Effector CD8-positive, alpha-beta T cell (primary cell): Measurements from ENCODE around the gene PTGDS.

Experiments
- DNase-seq: peaks from one replicate; lab custom pipeline; 2025; lab: John Stamatoyannopoulos, UW
- total RNA-seq, 4 experiments: gene quantifications; one replicate each; lab custom pipeline; 2026; lab: John Stamatoyannopoulos, UW

The PTGDS gene
- 0.88 to 2.8 (median 1.8) reads per million in 4 experiments for total RNA-seq

- DNase-seq, result no peak
Measured at GRCh38 chr9:136977223-136977622, at the start of gene PTGDS. PTGDS (plus strand) TSS chr9:136977504; CDS start chr9:136977579, 75 bp downstream.

- no peak for DNase-seq
Measured at GRCh38 chr9:136928591-136928990, 48.7 kb upstream of the PTGDS start.

GRCh38 chr9:136930014-136930413 is 47.3 kb upstream of the PTGDS start:
- DNase-seq, result no peak

- DNase-seq, result no peak
Measured at GRCh38 chr9:136931611-136932130, 45.6 kb upstream of the PTGDS start.

DNA sequence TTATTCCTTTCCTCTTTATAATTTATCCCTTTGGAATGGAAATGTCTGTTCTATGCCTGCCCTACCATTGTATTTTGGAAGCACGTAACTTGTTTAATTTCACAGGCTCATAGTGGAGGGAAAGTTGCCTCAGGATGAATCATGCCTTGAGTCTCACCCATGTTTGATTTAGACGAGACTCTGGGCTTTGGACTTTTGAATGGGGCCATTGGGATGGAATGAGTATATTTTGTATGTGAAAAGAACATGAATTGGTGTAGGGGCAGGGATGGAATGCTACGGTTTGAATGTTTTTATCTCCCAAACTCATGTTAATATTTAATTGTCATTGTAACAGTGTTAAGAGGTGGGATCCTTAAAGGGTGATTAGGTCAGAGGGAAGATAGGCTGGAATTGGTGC is 43.0 kb upstream of the PTGDS start:
- DNase-seq, result no peak

DNA sequence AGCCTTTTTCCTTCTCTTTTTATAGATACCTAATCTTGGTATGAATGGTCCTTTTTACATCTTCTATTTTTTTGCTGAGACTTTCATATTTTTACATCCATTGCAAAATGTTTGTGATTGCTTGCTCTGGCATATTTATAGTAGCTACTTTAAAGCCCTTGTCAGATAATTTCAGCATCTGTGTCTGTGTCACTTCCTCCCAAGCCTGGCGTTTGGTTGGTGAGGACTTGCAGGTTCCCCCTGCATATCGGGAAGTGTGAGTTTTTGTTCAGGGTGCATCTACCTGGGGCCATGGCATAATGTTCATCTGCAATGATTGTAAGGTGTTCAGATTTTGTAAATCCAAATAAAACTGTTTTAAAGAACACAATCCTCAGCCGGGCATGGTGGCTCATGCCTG is 41.7 kb upstream of the PTGDS start:
- DNase-seq, result no peak

DNA sequence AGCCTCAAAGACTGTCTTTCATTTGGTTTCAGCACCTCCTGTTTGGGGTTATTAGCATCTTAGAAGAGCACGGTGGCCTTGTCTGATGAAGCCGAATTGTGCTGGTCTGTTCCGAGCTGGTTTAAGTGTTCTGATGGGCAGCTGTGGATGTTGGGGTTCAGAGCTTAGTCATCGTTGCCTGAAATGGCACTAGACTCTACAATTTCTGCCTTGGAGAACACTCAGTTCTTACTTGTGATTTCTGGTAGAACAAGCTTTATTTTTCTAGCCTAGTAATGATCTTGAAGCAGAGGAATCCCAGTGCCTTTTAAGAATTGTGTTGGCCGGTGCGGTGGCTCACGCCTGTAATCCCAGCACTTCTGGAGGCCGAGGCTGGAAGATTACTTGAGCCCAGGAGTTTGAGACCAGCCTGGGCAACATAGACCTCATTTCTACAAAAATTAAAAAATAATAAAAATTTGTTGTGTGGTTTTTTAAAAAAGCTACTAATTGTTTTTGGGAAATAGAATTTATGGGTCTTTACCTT is 40.6 kb upstream of the PTGDS start:
- DNase-seq, result no peak

DNA sequence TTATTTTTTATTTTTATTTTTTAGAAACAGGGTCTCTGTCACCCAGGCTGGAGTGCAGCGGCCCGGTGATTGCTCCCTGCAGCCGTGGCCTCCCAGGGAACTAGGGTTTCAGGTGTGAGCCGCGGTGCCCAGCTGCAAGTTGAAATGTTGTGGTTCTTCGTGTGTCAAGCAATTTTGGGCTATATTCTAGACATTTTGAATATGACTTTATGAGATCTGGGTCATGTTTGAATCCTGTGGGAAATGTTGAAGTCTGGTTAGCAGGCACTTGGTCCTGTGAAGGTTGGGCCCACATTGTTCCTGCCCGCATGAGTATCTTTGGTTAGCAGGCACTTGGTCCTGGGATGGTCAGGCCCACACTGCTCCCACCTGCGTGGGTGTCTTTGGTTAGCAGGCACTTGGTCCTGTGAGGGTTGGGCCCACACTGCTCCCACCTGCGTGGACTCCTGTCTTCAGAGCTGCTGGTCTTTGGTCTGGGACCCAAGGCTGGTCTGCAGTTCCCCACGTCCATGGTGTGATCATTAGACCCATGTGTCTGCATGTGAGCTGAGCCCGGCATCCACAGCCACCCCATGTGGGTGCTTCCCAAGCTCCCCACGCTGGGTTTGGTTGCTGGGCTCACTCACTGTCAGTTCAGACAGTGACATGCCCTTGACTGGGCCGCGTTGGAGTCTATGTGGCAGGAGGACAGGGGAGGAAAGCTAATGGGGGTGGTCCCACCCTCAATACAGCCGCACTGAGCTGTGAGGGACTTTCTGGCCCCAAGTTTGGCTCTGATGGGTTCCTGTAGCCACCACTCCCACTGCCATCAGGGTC is 39.9 kb upstream of the PTGDS start:
- no peak for DNase-seq

DNA sequence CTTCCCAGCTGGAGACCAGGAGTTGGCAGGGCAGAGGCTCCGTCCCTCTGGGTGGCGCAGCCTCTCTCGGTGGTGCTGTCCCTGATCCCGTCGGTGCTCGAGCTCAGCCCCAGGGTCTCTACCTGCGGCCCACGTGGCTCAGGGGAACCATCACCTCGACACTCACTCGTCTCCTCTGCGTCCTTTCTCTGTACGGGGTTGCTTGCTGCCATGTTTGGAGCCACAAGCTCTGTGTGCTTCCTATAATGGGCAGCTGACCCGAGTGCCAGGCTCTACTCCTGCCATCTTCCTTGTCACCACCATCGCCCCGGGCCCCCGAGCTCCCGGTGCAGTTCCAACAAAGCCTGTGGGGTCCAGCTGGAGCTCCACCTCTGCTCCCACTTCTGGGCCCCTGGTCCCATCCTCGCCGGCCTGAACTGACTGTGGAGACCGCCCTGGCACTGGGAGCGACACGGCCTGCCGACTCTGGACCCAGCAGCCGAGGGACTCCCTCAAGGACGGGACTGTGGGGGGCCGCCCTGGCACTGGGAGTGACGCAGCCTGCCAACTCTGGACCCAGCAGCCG is 37.8 kb upstream of the PTGDS start:
- DNase-seq, result no peak

- no peak for DNase-seq
Measured at GRCh38 chr9:136939996-136940525, 37.2 kb upstream of the PTGDS start.

DNA sequence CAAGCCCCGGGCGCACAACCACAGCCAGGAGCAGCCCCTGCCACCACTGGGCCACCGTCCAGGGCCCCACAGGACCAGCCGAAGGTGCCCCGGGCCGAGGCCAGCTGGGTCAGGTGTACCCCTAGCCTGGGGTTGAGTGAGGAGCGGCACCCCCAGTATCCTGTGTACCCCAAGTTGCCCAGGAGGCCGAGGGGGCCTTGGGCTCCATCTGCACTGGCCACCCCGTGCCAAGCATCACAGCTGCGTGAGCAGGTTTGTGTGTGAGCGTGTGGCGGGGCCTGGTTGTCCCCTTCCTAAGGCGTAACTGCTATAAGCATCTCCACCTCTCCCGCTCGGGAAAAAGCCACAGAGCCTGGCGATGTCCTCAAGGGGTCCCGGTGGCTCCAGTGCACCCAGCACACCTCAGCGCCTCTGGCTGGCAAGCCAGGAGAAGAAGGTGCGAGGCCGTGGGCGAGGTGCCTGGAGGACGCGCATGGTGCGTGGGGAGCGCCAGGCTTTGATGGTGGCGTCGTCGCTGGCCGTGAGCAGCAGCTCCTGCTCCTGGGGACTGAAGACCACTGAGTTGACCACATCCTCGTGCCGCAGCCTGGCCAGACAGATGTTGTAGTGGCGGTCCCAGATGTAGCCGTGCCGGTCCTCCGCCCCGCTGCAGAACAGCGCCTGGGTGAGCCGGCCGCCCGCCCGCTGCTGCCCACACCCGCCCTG is 36.6 kb upstream of the PTGDS start:
- no peak for DNase-seq

- no peak for DNase-seq
Measured at GRCh38 chr9:136941231-136942111, 35.8 kb upstream of the PTGDS start.

DNA sequence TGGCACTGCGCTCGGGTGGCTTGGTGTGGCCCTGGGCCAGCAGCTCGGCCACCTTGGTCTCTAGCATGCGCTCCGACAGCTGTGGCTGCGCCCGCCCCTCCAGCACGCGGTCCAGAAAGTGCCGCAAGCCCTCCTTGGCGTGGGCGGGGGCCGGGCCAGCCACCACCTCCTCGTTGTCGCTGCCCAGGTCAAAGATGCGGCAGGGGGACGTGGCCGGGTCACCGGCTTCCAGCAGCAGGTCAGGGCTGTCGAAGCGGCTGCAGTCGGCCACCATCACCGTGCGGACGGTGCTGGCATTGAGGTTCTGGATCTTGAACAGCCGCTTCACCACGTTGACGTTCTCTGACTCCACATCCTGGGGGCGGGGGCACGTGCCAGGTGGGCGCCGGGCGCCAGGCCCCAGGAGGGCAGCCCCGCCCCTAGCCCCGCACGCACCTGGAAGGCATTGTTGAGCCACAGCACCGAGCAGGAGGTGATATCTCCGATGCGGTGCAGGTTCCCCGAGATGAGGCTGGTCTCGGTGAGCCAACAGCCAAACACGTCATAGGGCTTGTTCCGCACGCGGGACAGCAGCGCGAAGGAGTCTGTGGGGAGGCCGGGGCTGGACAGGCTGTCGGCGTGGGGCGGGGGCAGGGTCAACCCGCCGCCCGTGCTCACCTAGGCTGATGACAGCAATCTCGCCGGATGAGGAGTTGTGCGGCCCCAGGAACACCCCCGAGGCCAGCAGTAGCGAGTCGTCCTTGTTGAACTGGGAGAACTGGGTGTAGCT is 35.0 kb upstream of the PTGDS start:
- DNase-seq, result no peak

- no peak for DNase-seq
Measured at GRCh38 chr9:136942881-136943230, 34.4 kb upstream of the PTGDS start.

- no peak for DNase-seq
Measured at GRCh38 chr9:136943291-136944211, 33.8 kb upstream of the PTGDS start.

- no peak for DNase-seq
Measured at GRCh38 chr9:136944212-136944518, 33.1 kb upstream of the PTGDS start.

- peak; percentile 90 for DNase-seq
Measured at GRCh38 chr9:136944519-136945332, 32.6 kb upstream of the PTGDS start, which contains the start of the genes C8G and FBXW5. C8G (plus strand) TSS chr9:136945243; CDS start chr9:136945321, 78 bp downstream. FBXW5 (minus strand) TSS chr9:136944738; CDS start chr9:136944083, 655 bp downstream.
